RWPE2 (cell line): ENCODE data around the gene CIDEA.
A peak's percentile ranks its signal among the peaks of the same experiment; 100 is the strongest.

Experiments used
- ATAC-seq: fragments of 200-7000 bp; cut with Tn5 transposase; 3 replicates; pipeline ENCODE4 v1.9.1; 2021; ENCODE audit warnings: low read depth
- DNase-seq: peaks from one replicate; pipeline ENCODE4 v3.0.0-alpha.2; 2020; ENCODE audit warnings: low spot score
- H3K27ac ChIP-seq: fragments of 450-650 bp; 2 replicates; pipeline ENCODE4 v1.5.1; 2017; ENCODE audit warnings: mild to moderate bottlenecking; ENCODE audit not compliant: poor library complexity, severe bottlenecking
- H3K27me3 ChIP-seq: fragments of 250-450 bp; sonication (Bioruptor Pico); 2 replicates; pipeline ENCODE4 v1.5.1; 2021; ENCODE audit warnings: mild to moderate bottlenecking, moderate library complexity; ENCODE audit not compliant: insufficient read depth, poor library complexity, severe bottlenecking
- H3K36me3 ChIP-seq: fragments of 250-450 bp; sonication (Bioruptor Pico); 2 replicates; pipeline ENCODE4 v1.5.1; 2020; ENCODE audit warnings: low read depth, mild to moderate bottlenecking, moderate library complexity
- H3K4me1 ChIP-seq: fragments of 250-450 bp; sonication (Bioruptor Pico); 2 replicates; pipeline ENCODE4 v1.5.1; 2021; ENCODE audit warnings: mild to moderate bottlenecking, moderate library complexity; ENCODE audit not compliant: insufficient read depth, poor library complexity, severe bottlenecking
- H3K4me3 ChIP-seq: fragments of 250-450 bp; sonication (Bioruptor Pico); 2 replicates; pipeline ENCODE4 v1.5.1; 2021; ENCODE audit warnings: mild to moderate bottlenecking, moderate library complexity; ENCODE audit not compliant: severe bottlenecking
- H3K9me3 ChIP-seq: fragments of 250-450 bp; sonication (Bioruptor Pico); 2 replicates; pipeline ENCODE4 v1.5.1; 2021; ENCODE audit warnings: mild to moderate bottlenecking, moderate library complexity; ENCODE audit not compliant: severe bottlenecking
- TF ChIP-seq, protein P1 (sequence below): fragments of 450-650 bp; IDR thresholded peaks from one replicate; pipeline ENCODE4 v1.5.1; 2017; ENCODE audit warnings: mild to moderate bottlenecking, moderate library complexity; ENCODE audit not compliant: poor library complexity, severe bottlenecking

Gene CIDEA

DNA sequence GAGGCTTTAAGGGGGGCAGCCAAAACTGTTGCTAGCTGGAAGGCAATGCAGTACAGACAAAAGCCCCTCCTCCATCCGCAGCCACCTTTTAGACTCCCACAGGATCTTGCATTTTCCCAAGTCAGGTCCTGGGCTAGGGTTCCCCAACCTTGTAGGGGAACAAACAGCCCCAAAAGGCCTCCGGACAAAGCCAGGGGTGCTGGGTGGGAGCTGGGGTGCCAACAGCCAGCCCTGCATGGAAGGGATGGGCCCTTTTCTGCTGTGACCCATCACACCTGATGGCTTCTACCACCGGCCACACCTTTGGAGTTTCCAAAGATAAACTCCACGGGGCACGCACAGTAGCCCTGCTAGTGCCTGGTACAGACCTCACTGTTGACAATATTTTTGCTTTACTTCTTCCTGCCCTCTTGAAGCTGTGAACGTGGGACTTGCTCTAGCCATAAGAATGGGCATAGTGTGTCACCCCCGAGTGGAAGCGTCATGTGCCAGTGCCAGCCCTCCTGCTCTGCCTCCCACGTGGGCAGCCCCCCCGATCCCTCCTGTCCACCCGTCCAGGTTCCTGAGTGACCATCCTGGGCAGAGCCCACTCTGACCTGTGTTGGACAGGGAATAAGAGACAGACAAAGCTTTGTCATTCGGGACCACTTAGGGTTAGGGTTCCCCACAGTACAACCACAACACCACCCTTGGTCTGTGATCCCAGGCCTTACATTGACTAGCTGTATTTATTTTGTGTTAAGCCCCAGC lies 72.7 kb downstream of the CIDEA start:
- ATAC-seq (peak; percentile 16), DNase-seq (no peak)
- no peaks in the 10 kb centered on the region for H3K4me1 ChIP-seq
- TF ChIP-seq, protein P1, sequence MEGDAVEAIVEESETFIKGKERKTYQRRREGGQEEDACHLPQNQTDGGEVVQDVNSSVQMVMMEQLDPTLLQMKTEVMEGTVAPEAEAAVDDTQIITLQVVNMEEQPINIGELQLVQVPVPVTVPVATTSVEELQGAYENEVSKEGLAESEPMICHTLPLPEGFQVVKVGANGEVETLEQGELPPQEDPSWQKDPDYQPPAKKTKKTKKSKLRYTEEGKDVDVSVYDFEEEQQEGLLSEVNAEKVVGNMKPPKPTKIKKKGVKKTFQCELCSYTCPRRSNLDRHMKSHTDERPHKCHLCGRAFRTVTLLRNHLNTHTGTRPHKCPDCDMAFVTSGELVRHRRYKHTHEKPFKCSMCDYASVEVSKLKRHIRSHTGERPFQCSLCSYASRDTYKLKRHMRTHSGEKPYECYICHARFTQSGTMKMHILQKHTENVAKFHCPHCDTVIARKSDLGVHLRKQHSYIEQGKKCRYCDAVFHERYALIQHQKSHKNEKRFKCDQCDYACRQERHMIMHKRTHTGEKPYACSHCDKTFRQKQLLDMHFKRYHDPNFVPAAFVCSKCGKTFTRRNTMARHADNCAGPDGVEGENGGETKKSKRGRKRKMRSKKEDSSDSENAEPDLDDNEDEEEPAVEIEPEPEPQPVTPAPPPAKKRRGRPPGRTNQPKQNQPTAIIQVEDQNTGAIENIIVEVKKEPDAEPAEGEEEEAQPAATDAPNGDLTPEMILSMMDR = no peak
- H3K4me3 ChIP-seq = no peak overlapping the region
- H3K27me3 ChIP-seq = no peaks in the 10 kb centered on the region
- peak overlapping the region; percentile 6 for H3K27ac ChIP-seq
- no peaks in the 10 kb centered on the region for H3K9me3 ChIP-seq
- H3K36me3 ChIP-seq = peaks cover 83% of the 10 kb centered on the region
